Ovary (tissue), 3 donors: ENCODE data around the gene C1orf159.

Experiments used
- POLR2A ChIP-seq: fragments of 450-650 bp; IDR thresholded peaks from one replicate; pipeline ENCODE4 v1.6.1; 2017; ENCODE audit warnings: antibody characterized with exemption, mild to moderate bottlenecking, moderate library complexity
- TF ChIP-seq, protein P1 (sequence below), 3 donors: fragments of 450-650 bp in 2 of 3; fragments of 200-600 bp in 1 of 3; IDR thresholded peaks; one replicate each; pipeline versions ENCODE4 v1.5.1 to v1.8.0; 2016 to 2022; ENCODE audit warnings: antibody characterized with exemption in 3 of 3, mild to moderate bottlenecking in 1 of 3
- donor health status: DM: no; HTN: no; CAD: no.

DNA sequence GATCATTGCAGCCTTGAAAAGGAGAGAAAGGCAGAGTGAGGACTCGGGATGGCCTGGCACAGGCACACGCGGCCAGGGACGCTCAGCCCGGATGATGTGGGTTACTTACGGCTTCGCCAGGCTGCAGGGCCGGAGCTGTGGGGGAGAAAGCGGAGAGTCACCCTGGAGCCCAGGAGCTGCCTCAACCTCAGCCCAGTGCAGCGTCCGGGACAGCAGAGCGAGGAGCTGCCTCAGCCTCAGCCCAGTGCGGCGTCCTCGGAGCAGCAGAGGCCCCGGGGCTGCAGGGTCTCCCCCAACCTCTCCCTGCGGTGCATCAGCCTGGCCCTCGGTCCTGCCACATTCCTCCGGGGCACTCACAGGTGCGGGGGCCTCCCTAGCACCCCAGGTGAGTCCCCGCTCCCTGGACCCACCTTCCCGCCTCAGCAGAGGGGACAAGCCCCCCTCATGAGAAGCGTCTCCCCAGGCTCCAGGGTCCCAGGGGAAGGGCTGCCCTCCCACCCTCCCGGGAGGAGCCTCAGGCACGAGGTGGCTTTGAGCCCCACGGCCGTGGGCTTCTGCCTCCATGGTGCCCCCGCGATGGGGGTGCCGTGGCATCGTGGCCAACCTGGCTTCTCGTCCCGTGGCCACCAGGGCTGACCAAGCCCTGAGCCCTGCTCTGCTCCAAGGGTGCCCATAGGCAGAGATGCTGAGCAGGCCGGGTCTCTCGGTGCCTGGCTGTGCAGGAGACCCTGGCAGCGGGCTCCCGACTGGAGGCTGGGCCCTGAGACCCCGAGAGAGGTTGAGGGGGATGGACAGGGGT, 31.3 kb downstream of the C1orf159 start:
- TF ChIP-seq, protein P1, sequence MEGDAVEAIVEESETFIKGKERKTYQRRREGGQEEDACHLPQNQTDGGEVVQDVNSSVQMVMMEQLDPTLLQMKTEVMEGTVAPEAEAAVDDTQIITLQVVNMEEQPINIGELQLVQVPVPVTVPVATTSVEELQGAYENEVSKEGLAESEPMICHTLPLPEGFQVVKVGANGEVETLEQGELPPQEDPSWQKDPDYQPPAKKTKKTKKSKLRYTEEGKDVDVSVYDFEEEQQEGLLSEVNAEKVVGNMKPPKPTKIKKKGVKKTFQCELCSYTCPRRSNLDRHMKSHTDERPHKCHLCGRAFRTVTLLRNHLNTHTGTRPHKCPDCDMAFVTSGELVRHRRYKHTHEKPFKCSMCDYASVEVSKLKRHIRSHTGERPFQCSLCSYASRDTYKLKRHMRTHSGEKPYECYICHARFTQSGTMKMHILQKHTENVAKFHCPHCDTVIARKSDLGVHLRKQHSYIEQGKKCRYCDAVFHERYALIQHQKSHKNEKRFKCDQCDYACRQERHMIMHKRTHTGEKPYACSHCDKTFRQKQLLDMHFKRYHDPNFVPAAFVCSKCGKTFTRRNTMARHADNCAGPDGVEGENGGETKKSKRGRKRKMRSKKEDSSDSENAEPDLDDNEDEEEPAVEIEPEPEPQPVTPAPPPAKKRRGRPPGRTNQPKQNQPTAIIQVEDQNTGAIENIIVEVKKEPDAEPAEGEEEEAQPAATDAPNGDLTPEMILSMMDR (IDR thresholded peaks at IDR 0.05) = no peak
- TF ChIP-seq POLR2A = no peak
